Colonic mucosa (tissue), 4 donors: ENCODE data around the gene CCDC148. TPM values are rescaled to one million over a fixed set of nuclear protein-coding genes. Genes with fewer than 3 reads are reported as not detected.
"Not testable (repeated sequence)": the region's sequence is repeated elsewhere in the genome, so short reads cannot be mapped to it uniquely, and the experiment has no call there.

Source experiments
- DNase-seq: peaks from one replicate; pipeline ENCODE4 v3.0.0-alpha.2; 2020
- H3K27ac ChIP-seq: fragments of 200-600 bp; one replicate; pipeline ENCODE4 v1.8.0; 2021
- H3K27me3 ChIP-seq: fragments of 200-600 bp; one replicate; pipeline ENCODE4 v1.8.0; 2021
- H3K36me3 ChIP-seq: fragments of 200-600 bp; one replicate; pipeline ENCODE4 v1.8.0; 2021
- H3K4me1 ChIP-seq: fragments of 200-600 bp; one replicate; pipeline ENCODE4 v1.8.0; 2021; ENCODE audit warnings: mild to moderate bottlenecking
- H3K4me3 ChIP-seq: fragments of 200-600 bp; one replicate; pipeline ENCODE4 v1.8.0; 2021
- H3K9ac ChIP-seq, 2 donors: one replicate each; pipeline ENCODE4 v1.7.0; 2013; ENCODE audit warnings: control low read depth in 2 of 2, low read depth in 2 of 2, low read length in 2 of 2
- H3K9me3 ChIP-seq: fragments of 200-600 bp; one replicate; pipeline ENCODE4 v1.8.0; 2021
- intact Hi-C: fragments of 100-400 bp; cut with DNase I; formaldehyde crosslinking; loops from one replicate; pipeline ENCODE4 v1.14.1; 2022
- total RNA-seq, 2 donors: library from RNA; stranded (reverse); fragmentation: NEBNext Ultra II Directional in 1 of 2; extraction: Animal tissue kit (Norgen Biotek cat#: 25700) in 1 of 2; gene quantifications; one replicate each; pipeline ENCODE4 v1.2.1, GENCODE V29; 2021
- TF ChIP-seq, protein P1 (sequence below): fragments of 200-600 bp; IDR thresholded peaks from one replicate; pipeline ENCODE4 v1.8.0; 2022; ENCODE audit warnings: antibody characterized with exemption, mild to moderate bottlenecking
- donor health status: healthy.
- donor health status: DM: no; HTN: no; CAD: no.
- donor health status: DM: no; HTN: no; CAD: no.

Gene CCDC148
- total RNA-seq, 2 donors from 2014 or later: 0.13 to 0.49 TPM

DNA sequence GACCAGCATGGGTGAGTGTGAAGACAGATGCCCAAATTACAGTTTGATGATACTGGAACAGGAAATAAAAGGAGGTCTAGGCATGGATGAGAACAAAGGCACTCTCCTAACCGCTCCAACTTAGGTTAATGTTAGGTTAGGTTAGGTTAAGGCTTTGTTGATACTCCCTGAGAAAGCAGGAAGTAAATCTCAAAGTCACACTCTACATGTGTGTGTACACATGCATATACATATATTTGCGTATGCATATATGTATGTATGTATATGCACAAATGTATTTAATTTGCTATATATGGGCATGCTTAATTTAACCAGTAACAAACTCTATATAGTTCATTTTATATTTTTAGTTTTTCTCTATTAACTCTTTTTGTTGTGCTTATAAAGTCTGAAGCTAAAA, 215.6 kb downstream of the CCDC148 start:
- DNase-seq: no peak
- intact Hi-C loops: no loop called here
- no peaks in the 10 kb centered on the region for H3K9me3 ChIP-seq
- no peaks in the 10 kb centered on the region for H3K27me3 ChIP-seq
- TF ChIP-seq, protein P1, sequence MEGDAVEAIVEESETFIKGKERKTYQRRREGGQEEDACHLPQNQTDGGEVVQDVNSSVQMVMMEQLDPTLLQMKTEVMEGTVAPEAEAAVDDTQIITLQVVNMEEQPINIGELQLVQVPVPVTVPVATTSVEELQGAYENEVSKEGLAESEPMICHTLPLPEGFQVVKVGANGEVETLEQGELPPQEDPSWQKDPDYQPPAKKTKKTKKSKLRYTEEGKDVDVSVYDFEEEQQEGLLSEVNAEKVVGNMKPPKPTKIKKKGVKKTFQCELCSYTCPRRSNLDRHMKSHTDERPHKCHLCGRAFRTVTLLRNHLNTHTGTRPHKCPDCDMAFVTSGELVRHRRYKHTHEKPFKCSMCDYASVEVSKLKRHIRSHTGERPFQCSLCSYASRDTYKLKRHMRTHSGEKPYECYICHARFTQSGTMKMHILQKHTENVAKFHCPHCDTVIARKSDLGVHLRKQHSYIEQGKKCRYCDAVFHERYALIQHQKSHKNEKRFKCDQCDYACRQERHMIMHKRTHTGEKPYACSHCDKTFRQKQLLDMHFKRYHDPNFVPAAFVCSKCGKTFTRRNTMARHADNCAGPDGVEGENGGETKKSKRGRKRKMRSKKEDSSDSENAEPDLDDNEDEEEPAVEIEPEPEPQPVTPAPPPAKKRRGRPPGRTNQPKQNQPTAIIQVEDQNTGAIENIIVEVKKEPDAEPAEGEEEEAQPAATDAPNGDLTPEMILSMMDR: no peak
- no peaks in the 10 kb centered on the region for H3K36me3 ChIP-seq
- no peak overlapping the region for H3K27ac ChIP-seq
- no peak overlapping the region for H3K9ac ChIP-seq
- no peaks in the 10 kb centered on the region for H3K4me1 ChIP-seq
- no peak overlapping the region for H3K4me3 ChIP-seq

DNA sequence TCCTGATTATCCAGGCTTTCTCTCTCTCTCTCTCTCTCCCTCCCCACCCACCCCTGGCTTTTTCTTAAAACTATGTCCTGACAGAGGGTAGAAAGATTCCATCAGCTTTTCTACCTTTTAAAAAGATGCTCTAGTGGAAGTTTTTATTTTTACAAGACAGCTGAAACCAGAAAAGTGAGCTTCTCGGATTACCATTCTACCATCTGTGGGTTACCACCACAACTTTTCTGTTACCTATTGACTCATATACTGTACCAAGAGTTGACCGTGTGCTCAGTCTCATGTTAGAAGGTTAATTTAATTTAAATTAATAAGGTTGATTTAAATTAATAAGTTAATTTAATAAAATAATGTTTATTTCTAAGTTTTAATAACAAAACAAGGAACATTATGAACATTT, 217.3 kb downstream of the CCDC148 start:
- H3K9ac ChIP-seq: no peak overlapping the region
- H3K27ac ChIP-seq: no peak overlapping the region
- no peak for DNase-seq
- no peaks in the 10 kb centered on the region for H3K27me3 ChIP-seq
- TF ChIP-seq, protein P1: no peak
- H3K9me3 ChIP-seq: no peaks in the 10 kb centered on the region
- H3K4me1 ChIP-seq: no peaks in the 10 kb centered on the region
- intact Hi-C loops: no loop called here
- H3K4me3 ChIP-seq: no peak overlapping the region
- H3K36me3 ChIP-seq: no peaks in the 10 kb centered on the region

DNA sequence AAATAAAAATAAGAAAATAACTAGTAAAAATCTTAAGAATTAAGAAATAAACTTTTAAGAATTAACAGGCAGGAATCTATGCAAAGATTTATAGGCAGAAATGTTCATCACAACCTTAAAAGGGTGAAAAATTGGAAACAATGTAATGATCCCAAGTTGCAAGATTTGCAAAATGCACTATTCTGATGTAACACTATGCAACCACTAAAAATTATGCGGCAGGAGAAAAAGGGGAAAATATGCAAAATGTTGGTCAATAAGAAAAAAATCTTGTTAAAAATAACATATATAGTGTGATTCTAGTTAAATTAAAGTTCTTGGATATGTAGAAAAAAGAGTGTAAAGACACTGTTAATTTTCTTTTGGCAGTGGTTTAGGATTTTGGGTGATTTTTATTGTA, 222.1 kb downstream of the CCDC148 start:
- Histone ChIP-seq H3K27ac (no peak overlapping the region), H3K4me3 (no peak overlapping the region), H3K27me3 (no peaks in the 10 kb centered on the region), H3K9ac (no peak overlapping the region), H3K4me1 (no peaks in the 10 kb centered on the region), H3K9me3 (no peaks in the 10 kb centered on the region), H3K36me3 (no peaks in the 10 kb centered on the region)
- TF ChIP-seq, protein P1: no peak
- intact Hi-C loops: no loop called here
- DNase-seq: no peak

DNA sequence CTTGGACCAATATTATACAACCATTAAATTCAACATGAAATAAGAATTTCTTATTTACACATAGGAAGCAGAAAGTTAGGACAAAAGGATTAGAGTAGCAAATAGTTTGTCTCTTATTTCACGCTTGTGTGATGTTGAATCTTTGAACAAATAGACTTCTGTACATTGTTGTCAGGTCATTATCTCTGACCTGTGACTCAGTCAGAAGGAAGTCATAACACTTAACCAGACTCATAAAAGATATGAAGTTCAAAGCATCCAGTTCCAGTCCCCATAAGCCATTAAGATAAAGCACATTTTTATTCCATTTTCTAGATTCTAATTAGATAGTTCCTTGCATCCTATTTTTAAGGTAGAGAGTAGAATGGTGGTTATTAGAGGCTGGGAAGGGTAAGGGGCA, 224.1 kb downstream of the CCDC148 start:
- H3K27ac ChIP-seq: no peak overlapping the region

DNA sequence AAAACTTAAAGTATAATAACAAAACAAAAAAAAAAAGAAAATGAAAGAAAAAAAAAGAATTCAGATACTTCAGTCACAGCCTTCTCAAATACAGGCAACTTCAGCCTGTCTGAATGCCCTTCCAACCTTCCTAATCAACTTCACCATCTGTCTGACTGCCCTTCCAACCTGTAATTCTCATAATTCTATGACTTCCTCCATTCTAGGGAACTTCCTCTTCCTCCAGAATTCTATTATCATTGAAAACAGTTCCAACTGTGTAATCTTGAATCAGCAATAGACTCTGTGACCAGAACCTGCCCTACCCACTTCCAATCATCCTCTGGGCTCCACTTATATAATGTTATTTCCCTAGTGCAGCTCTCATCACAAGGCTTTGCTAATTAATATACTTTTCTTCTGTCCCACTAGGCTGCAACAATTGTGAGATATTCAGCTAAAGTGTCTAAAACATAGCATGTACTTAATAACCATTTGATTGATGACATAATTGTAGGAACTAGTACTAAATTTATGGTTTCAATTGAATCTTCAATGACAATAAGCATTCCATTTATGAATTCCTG, 227.5 kb downstream of the CCDC148 start:
- Histone ChIP-seq H3K27me3 (no peaks in the 10 kb centered on the region), H3K36me3 (no peaks in the 10 kb centered on the region), H3K4me3 (no peak overlapping the region), H3K9me3 (no peaks in the 10 kb centered on the region), H3K27ac (no peak overlapping the region), H3K9ac (no peak overlapping the region), H3K4me1 (no peaks in the 10 kb centered on the region)
- TF ChIP-seq, protein P1: no peak
- intact Hi-C loops: no loop called here
- DNase-seq: no peak

More for the DNA sequence above, 224.1 kb downstream of the CCDC148 start:
- H3K9ac ChIP-seq: no peak overlapping the region
- H3K4me1 ChIP-seq: no peaks in the 10 kb centered on the region
- TF ChIP-seq, protein P1: no peak
- H3K36me3 ChIP-seq: no peaks in the 10 kb centered on the region
- H3K27me3 ChIP-seq: no peaks in the 10 kb centered on the region
- no peaks in the 10 kb centered on the region for H3K9me3 ChIP-seq
- DNase-seq: no peak
- no peak overlapping the region for H3K4me3 ChIP-seq
- intact Hi-C loops: no loop called here

DNA sequence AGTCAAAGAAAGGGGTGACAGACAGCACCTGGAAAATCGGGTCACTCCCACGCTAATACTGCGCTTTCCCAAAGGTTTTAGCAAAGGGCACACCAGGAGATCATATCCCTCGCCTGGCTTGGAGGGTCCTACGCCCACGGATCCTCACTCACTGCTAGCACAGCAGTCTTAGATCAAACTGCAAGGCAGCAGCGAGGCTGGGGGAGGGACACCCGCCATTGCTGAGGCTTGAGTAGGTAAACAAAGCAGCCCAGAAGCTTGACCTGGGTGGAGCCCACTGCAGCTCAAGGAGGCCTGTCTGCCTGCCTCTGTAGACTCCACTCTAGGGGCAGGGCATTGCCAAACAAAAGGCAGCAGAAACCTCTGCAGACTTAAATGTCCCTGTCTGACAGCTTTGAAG, 233.5 kb downstream of the CCDC148 start:
- H3K4me1 ChIP-seq, intact Hi-C loops, H3K27me3 ChIP-seq, H3K4me3 ChIP-seq, H3K36me3 ChIP-seq, H3K9me3 ChIP-seq, H3K9ac ChIP-seq, H3K27ac ChIP-seq, DNase-seq: not testable (repeated sequence)
